Glutamatergic neuron (in vitro differentiated cells): ENCODE measurements around the gene DENND4B. TPM values are rescaled to one million over a fixed set of nuclear protein-coding genes. Genes with fewer than 3 reads are reported as not detected.
A peak's percentile ranks its signal among the peaks of the same experiment; 100 is the strongest.

Source experiments
- DNase-seq: peaks from one replicate; pipeline ENCODE4 v3.0.0; 2022
- H3K27ac Mint-ChIP-seq: one replicate; pipeline ENCODE4 v1.8.0; 2020; ENCODE audit warnings: mild to moderate bottlenecking, mixed read lengths, inconsistent platforms; ENCODE audit not compliant: unreplicated experiment
- H3K27me3 Mint-ChIP-seq: one replicate; pipeline ENCODE4 v1.8.0; 2020; ENCODE audit warnings: mild to moderate bottlenecking, moderate library complexity, mixed read lengths, inconsistent platforms; ENCODE audit not compliant: unreplicated experiment
- H3K36me3 Mint-ChIP-seq: one replicate; pipeline ENCODE4 v1.8.0; 2020; ENCODE audit warnings: mild to moderate bottlenecking, mixed read lengths, inconsistent platforms; ENCODE audit not compliant: unreplicated experiment
- H3K4me1 Mint-ChIP-seq: one replicate; pipeline ENCODE4 v1.8.0; 2020; ENCODE audit warnings: mild to moderate bottlenecking, low read depth, mixed read lengths, inconsistent platforms; ENCODE audit not compliant: unreplicated experiment
- H3K4me3 Mint-ChIP-seq: one replicate; pipeline ENCODE4 v1.8.0; 2020; ENCODE audit warnings: mild to moderate bottlenecking, mixed read lengths, inconsistent platforms; ENCODE audit not compliant: unreplicated experiment
- H3K9me3 Mint-ChIP-seq: one replicate; pipeline ENCODE4 v1.8.0; 2020; ENCODE audit warnings: mild to moderate bottlenecking, moderate library complexity, mixed read lengths, inconsistent platforms; ENCODE audit not compliant: unreplicated experiment
- total RNA-seq: library from RNA; stranded (reverse); fragmentation: NEBNext Ultra II Directional; extraction: Animal tissue kit (Norgen Biotek cat#: 25700); gene quantifications from one replicate; pipeline ENCODE4 v1.2.1, GENCODE V29; 2021; ENCODE audit not compliant: unreplicated experiment
- TF ChIP-seq, protein P1 (sequence below): fragments of 200-600 bp; sonication (generic); IDR thresholded peaks from one replicate; pipeline ENCODE4 v1.5.0; 2021; ENCODE audit not compliant: partially characterized antibody, unreplicated experiment

Gene DENND4B
- total RNA-seq, 1 donor from 2014 or later = 72.9 TPM

DNA sequence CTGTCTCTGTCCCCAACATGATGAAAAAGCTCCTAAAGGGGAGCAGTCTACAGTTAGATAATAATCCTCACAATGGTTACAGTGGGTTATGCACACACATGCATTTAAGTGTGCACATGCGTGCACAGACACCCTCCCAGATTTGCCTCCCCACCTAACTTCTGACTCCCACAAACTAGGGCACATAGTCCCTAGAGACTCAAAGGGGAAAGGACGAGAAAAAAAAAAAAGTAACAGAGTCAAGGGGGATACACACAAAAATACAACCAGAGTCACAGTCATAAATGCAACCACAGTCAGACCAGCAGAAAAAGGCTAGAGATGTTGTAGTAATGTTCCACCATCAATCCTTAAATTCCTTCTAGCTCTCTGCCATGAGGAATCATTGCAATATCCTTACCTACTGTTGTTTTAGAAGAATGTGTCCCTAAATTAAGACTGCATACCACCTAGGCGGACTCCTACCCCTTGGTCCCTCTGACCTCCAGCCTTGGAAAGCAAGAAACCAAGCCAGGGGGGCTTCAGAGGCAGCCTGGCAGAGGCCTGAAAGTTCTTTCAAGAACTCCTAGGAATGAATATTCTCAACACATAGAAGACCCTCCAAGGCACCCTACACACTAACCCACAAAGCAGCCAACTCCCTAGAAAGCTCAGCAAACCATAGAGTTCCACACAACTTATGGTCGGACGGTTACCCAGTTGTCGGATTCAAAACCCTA is 10.6 kb upstream of the DENND4B start:
- Mint-ChIP-seq H3K4me3 (peak overlapping the region; percentile 93), H3K36me3 (no peaks in the 10 kb centered on the region), H3K9me3 (peaks cover 9% of the 10 kb centered on the region), H3K4me1 (peaks cover 32% of the 10 kb centered on the region), H3K27me3 (peaks cover 14% of the 10 kb centered on the region), H3K27ac (peak overlapping the region; percentile 94)
- TF ChIP-seq, protein P1, sequence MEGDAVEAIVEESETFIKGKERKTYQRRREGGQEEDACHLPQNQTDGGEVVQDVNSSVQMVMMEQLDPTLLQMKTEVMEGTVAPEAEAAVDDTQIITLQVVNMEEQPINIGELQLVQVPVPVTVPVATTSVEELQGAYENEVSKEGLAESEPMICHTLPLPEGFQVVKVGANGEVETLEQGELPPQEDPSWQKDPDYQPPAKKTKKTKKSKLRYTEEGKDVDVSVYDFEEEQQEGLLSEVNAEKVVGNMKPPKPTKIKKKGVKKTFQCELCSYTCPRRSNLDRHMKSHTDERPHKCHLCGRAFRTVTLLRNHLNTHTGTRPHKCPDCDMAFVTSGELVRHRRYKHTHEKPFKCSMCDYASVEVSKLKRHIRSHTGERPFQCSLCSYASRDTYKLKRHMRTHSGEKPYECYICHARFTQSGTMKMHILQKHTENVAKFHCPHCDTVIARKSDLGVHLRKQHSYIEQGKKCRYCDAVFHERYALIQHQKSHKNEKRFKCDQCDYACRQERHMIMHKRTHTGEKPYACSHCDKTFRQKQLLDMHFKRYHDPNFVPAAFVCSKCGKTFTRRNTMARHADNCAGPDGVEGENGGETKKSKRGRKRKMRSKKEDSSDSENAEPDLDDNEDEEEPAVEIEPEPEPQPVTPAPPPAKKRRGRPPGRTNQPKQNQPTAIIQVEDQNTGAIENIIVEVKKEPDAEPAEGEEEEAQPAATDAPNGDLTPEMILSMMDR = no peak
- no peak for DNase-seq

DNA sequence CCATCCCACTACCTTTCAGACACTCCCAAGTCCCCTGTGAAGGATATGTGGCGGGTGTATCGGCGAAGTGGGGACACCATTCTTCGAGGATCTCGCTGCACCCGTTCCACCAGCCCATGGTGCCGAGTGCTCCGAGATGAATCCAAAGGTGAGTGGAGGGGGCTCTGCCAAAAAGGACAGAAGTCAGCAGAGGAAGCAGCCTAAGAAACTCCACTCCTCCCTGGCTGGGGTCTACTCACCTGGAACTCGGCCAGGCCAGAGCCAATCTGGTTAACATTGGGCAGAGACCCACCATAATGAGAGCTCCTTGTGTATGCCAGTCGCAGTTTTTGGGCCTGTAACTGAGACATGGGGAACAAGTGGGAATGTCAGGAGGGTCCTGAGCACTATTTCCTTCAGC is 8.3 kb upstream of the DENND4B start:
- peaks cover 25% of the 10 kb centered on the region for H3K4me1 Mint-ChIP-seq
- DNase-seq = no peak
- peaks cover 13% of the 10 kb centered on the region for H3K27me3 Mint-ChIP-seq
- TF ChIP-seq, protein P1 = no peak
- no peak overlapping the region for H3K27ac Mint-ChIP-seq
- H3K9me3 Mint-ChIP-seq = peaks cover 9% of the 10 kb centered on the region
- H3K36me3 Mint-ChIP-seq = no peaks in the 10 kb centered on the region
- no peak overlapping the region for H3K4me3 Mint-ChIP-seq

DNA sequence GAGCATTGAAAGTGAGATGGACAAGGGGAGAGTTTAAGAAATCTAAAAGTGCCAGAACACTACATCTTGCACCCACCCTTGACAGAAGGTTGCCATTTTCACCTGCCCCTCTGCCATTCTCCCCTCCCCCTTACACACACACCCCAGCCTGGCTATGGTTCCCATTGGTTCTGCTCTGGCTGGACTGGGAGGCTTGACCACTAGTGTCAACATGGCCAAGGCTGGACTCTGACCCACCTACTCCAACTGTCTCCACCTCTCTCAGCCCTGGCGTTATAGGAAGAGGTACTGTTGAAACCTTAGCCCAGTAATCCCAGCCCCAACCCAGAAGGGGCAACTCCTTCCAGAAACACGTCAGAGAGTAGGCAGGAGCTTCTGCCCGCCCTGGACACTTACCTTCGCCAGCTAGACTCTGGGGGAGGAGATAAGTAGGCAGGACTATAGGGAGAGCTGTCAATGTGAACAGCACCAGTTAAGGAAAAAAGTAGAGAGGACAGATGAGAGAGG is 7.4 kb upstream of the DENND4B start:
- no peaks in the 10 kb centered on the region for H3K36me3 Mint-ChIP-seq
- no peak overlapping the region for H3K4me3 Mint-ChIP-seq
- DNase-seq = no peak
- H3K9me3 Mint-ChIP-seq = peaks cover 9% of the 10 kb centered on the region
- H3K27me3 Mint-ChIP-seq = peaks cover 10% of the 10 kb centered on the region
- H3K27ac Mint-ChIP-seq = peak overlapping the region; percentile 30
- H3K4me1 Mint-ChIP-seq = peaks cover 21% of the 10 kb centered on the region
- TF ChIP-seq, protein P1 = no peak

- DNase-seq = no peak
- H3K4me3 Mint-ChIP-seq = no peak overlapping the region
- H3K9me3 Mint-ChIP-seq = peaks cover 3% of the 10 kb centered on the region
- H3K4me1 Mint-ChIP-seq = peaks cover 18% of the 10 kb centered on the region
- TF ChIP-seq, protein P1 = no peak
- H3K27me3 Mint-ChIP-seq = peaks cover 6% of the 10 kb centered on the region
- no peak overlapping the region for H3K27ac Mint-ChIP-seq
- no peaks in the 10 kb centered on the region for H3K36me3 Mint-ChIP-seq
Measured at GRCh38 chr1:153951801-153952200, 5.3 kb upstream of the DENND4B start.

GRCh38 chr1:153951183-153951582 is 4.7 kb upstream of the DENND4B start:
- peaks cover 13% of the 10 kb centered on the region for H3K4me1 Mint-ChIP-seq
- no peak overlapping the region for H3K4me3 Mint-ChIP-seq
- H3K27ac Mint-ChIP-seq = peak overlapping the region; percentile 31
- H3K9me3 Mint-ChIP-seq = peaks cover 3% of the 10 kb centered on the region
- TF ChIP-seq, protein P1 = no peak
- H3K27me3 Mint-ChIP-seq = peaks cover 6% of the 10 kb centered on the region
- H3K36me3 Mint-ChIP-seq = no peaks in the 10 kb centered on the region
- no peak for DNase-seq
